Measurements from ENCODE around the gene CCDC89.

The CCDC89 gene

GRCh38 chr11:85721191-85721590 is 35.2 kb upstream of the CCDC89 start:
- TF ChIP-seq CTCF (conservative IDR thresholded peaks at IDR 0.05; ENCODE audit: low read length): no peak
- peak; percentile 66 for DNase-seq (ENCODE audit: low read depth)
- H3K4me3 ChIP-seq (ENCODE audit: low read length): no peak overlapping the region

- H3K4me3 ChIP-seq (ENCODE audit: low read length): peak overlapping the region; percentile 62
- peak; percentile 100 for DNase-seq (ENCODE audit: low read depth)
- TF ChIP-seq CTCF (conservative IDR thresholded peaks at IDR 0.05; ENCODE audit: low read length): no peak
Observed at GRCh38 chr11:85718991-85719807, 33.2 kb upstream of the CCDC89 start.

GRCh38 chr11:85718126-85718943 is 32.3 kb upstream of the CCDC89 start:
- peak overlapping the region; percentile 62 for H3K4me3 ChIP-seq (ENCODE audit: low read length)
- DNase-seq (ENCODE audit: low read depth): no peak
- no peak for TF ChIP-seq CTCF (conservative IDR thresholded peaks at IDR 0.05; ENCODE audit: low read length)

GRCh38 chr11:85717429-85717828 is 31.4 kb upstream of the CCDC89 start:
- DNase-seq (ENCODE audit: low read depth): no peak
- H3K4me3 ChIP-seq (ENCODE audit: low read length): peak overlapping the region; percentile 62
- no peak for TF ChIP-seq CTCF (conservative IDR thresholded peaks at IDR 0.05; ENCODE audit: low read length)

GRCh38 chr11:85712953-85713352 is 27.0 kb upstream of the CCDC89 start:
- TF ChIP-seq CTCF (conservative IDR thresholded peaks at IDR 0.05; ENCODE audit: low read length): no peak
- peak; percentile 26 for DNase-seq (ENCODE audit: low read depth)
- no peak overlapping the region for H3K4me3 ChIP-seq (ENCODE audit: low read length)

GRCh38 chr11:85710917-85711316 is 24.9 kb upstream of the CCDC89 start:
- TF ChIP-seq CTCF (conservative IDR thresholded peaks at IDR 0.05; ENCODE audit: low read length): no peak
- H3K4me3 ChIP-seq (ENCODE audit: low read length): no peak overlapping the region
- DNase-seq (ENCODE audit: low read depth): no peak
